Measurements from ENCODE around the gene MPP1.

The MPP1 gene

DNA sequence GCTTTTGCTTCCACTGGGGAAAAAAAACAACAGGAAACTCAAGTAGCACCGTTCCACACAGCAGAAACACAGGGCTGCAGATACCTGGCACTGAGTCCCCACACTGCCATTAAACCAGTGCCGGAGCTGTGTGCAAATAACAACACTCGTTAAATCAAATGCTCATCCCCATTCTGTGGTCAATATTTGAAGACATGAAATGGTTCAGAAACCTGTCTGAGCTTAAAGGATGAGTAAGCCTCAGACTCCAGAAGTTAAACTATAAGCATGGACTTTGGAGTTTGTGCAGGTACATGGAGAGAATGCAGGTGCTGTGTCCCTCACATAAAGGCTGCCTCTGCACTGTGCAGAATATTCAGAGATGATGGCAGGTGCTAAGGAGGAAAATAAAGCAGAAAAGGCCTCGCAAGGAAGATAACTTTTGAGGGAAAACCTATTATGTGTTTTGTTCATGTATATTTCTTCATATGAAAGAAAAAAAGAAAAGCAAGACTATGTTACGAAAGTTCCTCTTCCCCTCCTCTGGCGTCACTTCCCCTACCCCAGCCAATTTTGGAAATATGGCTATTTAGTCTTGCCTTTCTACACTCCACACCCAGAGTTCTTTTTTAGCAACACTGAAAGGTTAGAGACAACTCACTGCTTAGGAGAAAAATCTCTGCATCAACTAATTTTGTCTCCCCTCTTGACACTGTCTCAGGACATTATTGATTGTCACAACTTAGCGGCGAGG, 4.6 kb downstream of the MPP1 start:
- H3K4me2 ChIP-seq, result peak overlapping the region; percentile 76 to 93 (median 81)
- peak overlapping the region; percentile 79 to 89 (median 83) for H3K27ac ChIP-seq
- peaks cover 62 to 88% (median 72%) of the 10 kb centered on the region in 10 experiments for H3K4me1 ChIP-seq
- peak overlapping the region; percentile 16 to 78 (median 44); a peak in 14 of 20 replicates for H3K4me3 ChIP-seq
- H3K9me3 ChIP-seq (replicated peaks in 1 of 11), result peaks cover 0 to 19% (median 9%) of the 10 kb centered on the region in 11 experiments; a peak in 13 of 22 replicates
- peaks cover 43 to 96% (median 92%) of the 10 kb centered on the region in 11 experiments for H3K27me3 ChIP-seq
- H3K36me3 ChIP-seq, result no peaks in the 10 kb centered on the region
- TF ChIP-seq Cebpa-rat (IDR thresholded peaks at IDR 0.05), result no peak
- H3K9ac ChIP-seq, result peak overlapping the region; percentile 67 to 92 (median 76); a peak in 21 of 22 replicates
- no peaks in the 10 kb centered on the region; a peak in 2 of 22 replicates for H4K20me1 ChIP-seq

GRCh38 chrX:154799556-154800348, 5.5 kb downstream of the MPP1 start:
- no peaks in the 10 kb centered on the region; a peak in 1 of 22 replicates for H4K20me1 ChIP-seq
- H3K4me3 ChIP-seq, result peak overlapping the region; percentile 31 to 78 (median 45); a peak in 16 of 20 replicates
- H3K4me1 ChIP-seq, result peaks cover 64 to 86% (median 74%) of the 10 kb centered on the region in 10 experiments
- no peaks in the 10 kb centered on the region for H3K36me3 ChIP-seq
- H3K4me2 ChIP-seq, result peak overlapping the region; percentile 76 to 93 (median 81)
- H3K27me3 ChIP-seq, result peaks cover 52 to 100% (median 97%) of the 10 kb centered on the region in 11 experiments
- H3K27ac ChIP-seq, result peak overlapping the region; percentile 79 to 89 (median 83)
- H3K9me3 ChIP-seq (replicated peaks in 1 of 11), result peaks cover 0 to 10% (median under 1%) of the 10 kb centered on the region in 11 experiments; a peak in 3 of 22 replicates
- no peak for TF ChIP-seq Cebpa-rat (IDR thresholded peaks at IDR 0.05)
- H3K9ac ChIP-seq, result peak overlapping the region; percentile 67 to 92 (median 76)

- H4K20me1 ChIP-seq, result peaks cover 0 to 8% (median 0%) of the 10 kb centered on the region in 11 experiments; a peak in 2 of 22 replicates
- peaks cover 47 to 85% (median 57%) of the 10 kb centered on the region in 10 experiments for H3K4me1 ChIP-seq
- H3K36me3 ChIP-seq, result peaks cover 0 to 10% (median 4%) of the 10 kb centered on the region in 11 experiments; a peak in 15 of 22 replicates
- peak overlapping the region in 2 of 11 experiments; percentile 41 to 49; a peak in 2 of 22 replicates for H3K9ac ChIP-seq
- TF ChIP-seq Cebpa-rat (IDR thresholded peaks at IDR 0.05), result no peak
- peak overlapping the region; percentile 8 to 93 (median 80) for H3K4me2 ChIP-seq
- H3K9me3 ChIP-seq (replicated peaks in 1 of 11), result 0 out of 22 replicates have a peak, but pooled peaks cover 0 to 7% (median 0%) of the 10 kb centered on the region in 11 experiments
- peak overlapping the region in 8 of 11 experiments; percentile 19 to 88 (median 44); a peak in 11 of 22 replicates for H3K27ac ChIP-seq
- no peak overlapping the region; a peak in 1 of 20 replicates for H3K4me3 ChIP-seq
- H3K27me3 ChIP-seq, result peaks cover 60 to 100% (median 92%) of the 10 kb centered on the region in 11 experiments
These were observed 8.3 kb downstream of the MPP1 start for GRCh38 chrX:154797006-154797405.

- Histone ChIP-seq H3K27ac (peak overlapping the region in 4 of 11 experiments; percentile 9 to 88 (median 70); a peak in 6 of 22 replicates), H3K4me1 (peaks cover 27 to 65% (median 37%) of the 10 kb centered on the region in 10 experiments), H3K4me3 (no peak overlapping the region), H4K20me1 (peaks cover 0 to 8% (median 0%) of the 10 kb centered on the region in 11 experiments; a peak in 2 of 22 replicates), H3K9me3 (replicated peaks in 1 of 11) (no peaks in the 10 kb centered on the region; a peak in 1 of 22 replicates), H3K4me2 (peak overlapping the region in 2 of 11 experiments; percentile 75 to 76; a peak in 4 of 22 replicates), H3K9ac (peak overlapping the region in 2 of 11 experiments; percentile 43 to 59; a peak in 3 of 22 replicates), H3K36me3 (peaks cover 14 to 30% (median 22%) of the 10 kb centered on the region in 11 experiments; a peak in 20 of 22 replicates), H3K27me3 (peaks cover 66 to 100% (median 92%) of the 10 kb centered on the region in 11 experiments)
- no peak for TF ChIP-seq Cebpa-rat (IDR thresholded peaks at IDR 0.05)
These were observed 10.3 kb downstream of the MPP1 start for GRCh38 chrX:154795016-154795415.

DNA sequence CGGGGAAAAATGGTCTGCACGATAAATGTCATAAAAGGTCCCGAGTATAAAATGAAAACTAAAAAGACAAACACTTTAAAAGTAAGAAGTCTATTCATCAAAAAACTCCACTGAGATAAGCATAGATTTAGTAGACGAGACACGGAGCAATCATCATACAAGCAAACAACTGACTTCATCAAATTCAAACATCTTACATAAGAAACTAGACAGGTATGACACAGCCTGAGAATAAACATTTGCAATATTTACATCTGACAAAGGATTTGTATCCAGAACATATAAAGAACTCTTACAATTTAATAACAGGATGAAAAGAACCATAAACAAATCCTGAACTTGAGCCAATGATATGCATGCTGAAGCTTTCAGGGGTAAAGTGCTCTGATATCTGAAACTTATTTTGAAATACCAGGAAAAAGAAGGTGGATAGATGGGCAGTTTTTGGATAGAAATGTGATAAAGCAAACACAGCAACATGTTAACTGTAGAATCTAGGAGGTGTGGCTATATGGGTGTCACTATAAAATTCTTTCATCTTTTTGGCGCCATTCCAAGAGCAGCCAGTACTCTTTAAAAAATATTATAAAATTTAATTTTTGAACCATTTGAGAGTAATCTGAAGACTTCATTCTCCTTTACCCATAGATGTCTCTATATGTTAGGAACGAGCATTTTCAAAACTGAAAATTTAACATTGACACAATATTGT, 12.0 kb downstream of the MPP1 start:
- Histone ChIP-seq H4K20me1 (peaks cover 0 to 8% (median 0%) of the 10 kb centered on the region in 11 experiments; a peak in 3 of 22 replicates), H3K4me2 (peak overlapping the region in 1 of 11 experiments; percentile 76; a peak in 1 of 22 replicates), H3K9me3 (replicated peaks in 1 of 11) (no peaks in the 10 kb centered on the region; a peak in 3 of 22 replicates), H3K4me3 (no peak overlapping the region), H3K4me1 (peaks cover 12 to 55% (median 19%) of the 10 kb centered on the region in 10 experiments; a peak in 19 of 20 replicates), H3K27me3 (peaks cover 75 to 100% (median 92%) of the 10 kb centered on the region in 11 experiments), H3K27ac (no peak overlapping the region), H3K36me3 (peaks cover 20 to 47% (median 37%) of the 10 kb centered on the region in 11 experiments; a peak in 21 of 22 replicates), H3K9ac (no peak overlapping the region)
- no peak for TF ChIP-seq Cebpa-rat (IDR thresholded peaks at IDR 0.05)

GRCh38 chrX:154791939-154792338, 13.3 kb downstream of the MPP1 start:
- H3K9me3 ChIP-seq (replicated peaks in 1 of 11), result no peaks in the 10 kb centered on the region; a peak in 3 of 22 replicates
- no peak overlapping the region for H3K4me3 ChIP-seq
- H3K4me1 ChIP-seq, result peaks cover 5 to 55% (median 8%) of the 10 kb centered on the region in 10 experiments; a peak in 18 of 20 replicates
- H3K4me2 ChIP-seq, result no peak overlapping the region
- no peak for TF ChIP-seq Cebpa-rat (IDR thresholded peaks at IDR 0.05)
- H3K9ac ChIP-seq, result no peak overlapping the region
- H4K20me1 ChIP-seq, result peaks cover 0 to 19% (median 0%) of the 10 kb centered on the region in 11 experiments; a peak in 3 of 22 replicates
- peaks cover 71 to 100% (median 90%) of the 10 kb centered on the region in 11 experiments for H3K27me3 ChIP-seq
- peaks cover 24 to 59% (median 45%) of the 10 kb centered on the region in 11 experiments for H3K36me3 ChIP-seq
- H3K27ac ChIP-seq, result no peak overlapping the region

GRCh38 chrX:154791467-154791866, 13.8 kb downstream of the MPP1 start:
- Histone ChIP-seq H3K9me3 (replicated peaks in 1 of 11) (no peaks in the 10 kb centered on the region; a peak in 3 of 22 replicates), H3K27ac (no peak overlapping the region), H3K9ac (no peak overlapping the region), H3K4me1 (peaks cover under 1 to 55% (median 4%) of the 10 kb centered on the region in 10 experiments; a peak in 19 of 20 replicates), H3K27me3 (peaks cover 68 to 99% (median 89%) of the 10 kb centered on the region in 11 experiments), H3K36me3 (peaks cover 24 to 60% (median 45%) of the 10 kb centered on the region in 11 experiments), H3K4me3 (no peak overlapping the region), H3K4me2 (no peak overlapping the region), H4K20me1 (peaks cover 0 to 19% (median 0%) of the 10 kb centered on the region in 11 experiments; a peak in 2 of 22 replicates)
- TF ChIP-seq Cebpa-rat (IDR thresholded peaks at IDR 0.05), result no peak
